Liver (tissue), 3 donors: ENCODE results near the gene IL21.

Source experiments
- TAF1 ChIP-seq: conservative IDR thresholded peaks from 2 replicates; pipeline ENCODE4 v1.6.1; 2016; ENCODE audit warnings: antibody characterized with exemption, mild to moderate bottlenecking
- TF ChIP-seq, protein P1 (sequence below): IDR thresholded peaks from 2 replicates; pipeline ENCODE4 v1.6.1; 2016; ENCODE audit warnings: antibody characterized with exemption
- TF ChIP-seq, protein P2 (sequence below): fragments of 150-350 bp; IDR thresholded peaks from 2 replicates; pipeline ENCODE4 v1.5.1; 2017; ENCODE audit warnings: improper control_type of control experiment, low read depth, low read length; ENCODE audit not compliant: missing input control
- donor health status: healthy.
- donor health status: healthy.

- TF ChIP-seq, protein P1, sequence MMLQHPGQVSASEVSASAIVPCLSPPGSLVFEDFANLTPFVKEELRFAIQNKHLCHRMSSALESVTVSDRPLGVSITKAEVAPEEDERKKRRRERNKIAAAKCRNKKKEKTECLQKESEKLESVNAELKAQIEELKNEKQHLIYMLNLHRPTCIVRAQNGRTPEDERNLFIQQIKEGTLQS: no peak
- TF ChIP-seq, protein P2, sequence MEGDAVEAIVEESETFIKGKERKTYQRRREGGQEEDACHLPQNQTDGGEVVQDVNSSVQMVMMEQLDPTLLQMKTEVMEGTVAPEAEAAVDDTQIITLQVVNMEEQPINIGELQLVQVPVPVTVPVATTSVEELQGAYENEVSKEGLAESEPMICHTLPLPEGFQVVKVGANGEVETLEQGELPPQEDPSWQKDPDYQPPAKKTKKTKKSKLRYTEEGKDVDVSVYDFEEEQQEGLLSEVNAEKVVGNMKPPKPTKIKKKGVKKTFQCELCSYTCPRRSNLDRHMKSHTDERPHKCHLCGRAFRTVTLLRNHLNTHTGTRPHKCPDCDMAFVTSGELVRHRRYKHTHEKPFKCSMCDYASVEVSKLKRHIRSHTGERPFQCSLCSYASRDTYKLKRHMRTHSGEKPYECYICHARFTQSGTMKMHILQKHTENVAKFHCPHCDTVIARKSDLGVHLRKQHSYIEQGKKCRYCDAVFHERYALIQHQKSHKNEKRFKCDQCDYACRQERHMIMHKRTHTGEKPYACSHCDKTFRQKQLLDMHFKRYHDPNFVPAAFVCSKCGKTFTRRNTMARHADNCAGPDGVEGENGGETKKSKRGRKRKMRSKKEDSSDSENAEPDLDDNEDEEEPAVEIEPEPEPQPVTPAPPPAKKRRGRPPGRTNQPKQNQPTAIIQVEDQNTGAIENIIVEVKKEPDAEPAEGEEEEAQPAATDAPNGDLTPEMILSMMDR: no peak
- no peak for TF ChIP-seq TAF1
Observed at GRCh38 chr4:122619611-122620010, 1.3 kb downstream of the IL21 start.
